Stimulated activated naive CD4-positive, alpha-beta T cell (primary cell): ENCODE results near the gene GTF2I.
"Not testable (repeated sequence)": the region's sequence is repeated elsewhere in the genome, so short reads cannot be mapped to it uniquely, and the experiment has no call there.

Source experiments
- DNase-seq, 6 experiments: peaks; one replicate each; lab custom pipeline; 2025; lab: John Stamatoyannopoulos, UW

Gene GTF2I

DNA sequence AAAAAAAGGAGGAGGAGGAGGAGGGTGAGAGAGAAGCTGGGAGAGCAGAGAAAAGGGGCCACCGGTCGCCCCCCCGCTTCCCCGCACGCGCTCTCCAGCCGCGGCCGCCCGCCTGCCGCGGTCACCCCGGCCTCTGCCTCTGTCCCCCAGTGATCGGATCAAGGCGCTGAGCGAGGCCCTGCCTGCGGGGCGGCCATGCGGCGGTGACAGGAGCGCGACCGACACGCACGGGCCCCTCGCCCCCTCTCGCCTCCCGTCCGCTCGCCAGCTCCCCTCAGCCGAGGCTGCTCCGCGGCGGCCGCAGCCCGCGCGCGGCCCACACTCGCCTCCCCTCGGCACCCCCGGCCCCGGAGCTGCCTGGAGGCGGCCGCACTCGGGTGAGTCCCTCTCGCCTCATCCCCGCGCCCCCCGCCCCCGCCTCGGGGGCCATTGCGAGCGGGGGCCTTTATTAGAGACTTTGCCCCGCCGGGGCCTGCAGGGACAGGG is at the start of gene GTF2I:
GTF2I (plus strand) TSS at position 27 of the 486 bp plus-strand sequence. CDS start 31,411 bp downstream, outside the sequence.
- DNase-seq = peak in 1 of 6 experiments; percentile 81

DNA sequence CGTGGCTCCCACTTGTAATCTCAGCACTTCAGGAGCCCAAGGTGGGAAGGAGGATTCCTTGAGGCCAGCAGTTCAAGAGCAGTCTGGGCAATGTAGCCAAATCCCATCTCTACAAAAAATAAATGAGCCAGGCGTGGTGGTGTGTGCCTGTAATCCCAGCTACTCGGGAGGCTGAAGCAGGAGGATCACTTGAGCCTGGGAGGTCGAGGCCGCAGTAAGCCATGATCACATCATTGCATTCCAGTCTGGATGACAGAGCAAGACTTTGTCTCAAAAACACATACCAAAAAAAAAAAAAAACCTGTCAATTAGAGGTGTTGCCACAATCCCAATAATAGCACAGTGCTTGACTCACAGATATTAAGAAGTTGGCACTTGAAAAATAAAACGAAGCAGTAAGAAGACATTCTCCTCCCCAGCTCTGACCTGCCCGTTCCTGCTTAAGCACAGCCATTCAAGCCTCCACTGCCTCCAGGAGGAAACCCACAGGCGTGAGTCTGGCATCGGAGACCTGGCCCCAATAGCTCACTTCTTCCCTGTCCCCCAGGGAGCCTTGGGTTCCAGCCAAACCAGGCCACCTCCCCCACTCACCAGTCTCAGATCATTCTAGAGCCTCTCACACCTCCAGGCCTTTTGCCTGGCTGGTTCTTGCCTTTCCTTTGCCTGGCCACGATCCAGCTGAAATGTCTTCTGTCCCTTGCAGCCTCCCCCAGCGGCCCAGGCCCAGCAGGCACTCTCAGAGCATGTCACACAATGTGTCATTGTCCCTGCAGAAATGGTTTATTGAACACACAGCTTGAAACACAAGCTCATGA is 45.3 kb upstream of the GTF2I start:
- no peak for DNase-seq

DNA sequence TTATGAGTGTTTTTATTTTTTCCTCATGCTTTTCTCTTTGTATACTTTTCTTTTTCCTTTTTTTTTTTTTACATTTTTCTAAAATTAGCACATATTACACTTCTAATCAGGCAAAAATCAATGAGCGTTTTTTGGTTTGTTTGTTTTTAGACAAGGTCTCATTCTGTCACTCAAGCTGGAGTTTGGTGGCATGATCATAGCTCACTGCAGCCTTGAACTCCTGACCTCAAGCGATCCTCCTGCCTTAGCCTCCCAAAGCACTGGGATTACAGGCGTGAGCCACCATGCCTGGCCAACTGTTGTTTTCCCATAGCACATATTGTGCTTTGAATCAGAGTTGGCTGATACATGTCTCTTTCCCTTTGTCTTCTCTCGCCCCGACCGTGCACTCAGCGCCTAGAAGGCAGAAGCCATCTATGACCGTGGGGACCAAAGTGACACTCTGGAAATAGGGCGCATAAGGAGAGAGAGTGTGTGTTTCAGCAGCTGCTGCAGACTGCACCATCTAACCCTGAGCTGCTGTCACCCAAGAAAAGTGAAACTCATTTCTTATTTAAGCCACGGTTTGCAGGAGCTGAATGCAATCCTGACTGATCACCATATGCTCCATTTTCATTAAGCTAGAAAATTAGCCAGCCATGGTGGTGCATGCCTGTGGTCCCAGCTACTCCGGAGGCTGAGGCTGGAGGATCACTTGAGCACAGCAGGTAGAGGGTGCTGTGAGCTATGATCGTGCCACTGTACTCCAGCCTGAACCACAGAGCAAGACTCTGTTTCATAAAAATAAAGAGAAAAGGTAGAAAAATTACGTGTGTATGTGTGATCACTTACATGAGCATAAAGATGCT is 41.4 kb upstream of the GTF2I start:
- no peak for DNase-seq

- DNase-seq = peak in 2 of 6 experiments; percentile 25 to 30
Measured at GRCh38 chr7:74617180-74617744, 40.3 kb upstream of the GTF2I start.

DNA sequence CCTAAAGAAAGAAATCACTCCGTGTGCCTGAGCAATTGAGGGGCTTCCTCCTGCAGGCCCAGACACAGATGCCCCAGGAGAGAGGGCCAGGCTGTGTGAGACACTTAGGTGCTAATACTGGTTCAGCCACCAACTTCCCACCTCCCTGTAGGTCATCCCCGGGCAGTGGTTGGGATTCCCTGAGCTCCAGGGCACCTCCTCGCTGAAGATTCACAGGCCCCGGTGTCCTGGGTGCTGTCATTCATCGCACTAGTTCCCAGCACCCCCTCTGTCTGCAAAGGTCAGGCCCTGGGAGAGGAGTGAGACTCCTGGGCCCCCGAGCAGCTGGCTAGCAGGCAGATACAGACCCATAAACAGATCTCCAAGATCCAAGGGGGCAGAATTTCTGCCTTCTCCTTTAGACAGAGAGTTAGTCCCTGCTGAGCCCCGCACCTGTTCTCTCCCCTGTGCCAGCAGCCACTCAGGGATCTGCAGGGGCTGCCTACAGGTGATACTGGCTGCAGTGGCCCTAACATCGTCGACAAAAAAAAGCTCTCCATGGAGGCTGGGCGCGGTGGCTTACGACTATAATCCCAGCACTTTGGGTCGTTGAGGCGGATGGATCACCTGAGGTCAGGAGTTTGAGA is 38.2 kb upstream of the GTF2I start:
- DNase-seq = no peak

DNA sequence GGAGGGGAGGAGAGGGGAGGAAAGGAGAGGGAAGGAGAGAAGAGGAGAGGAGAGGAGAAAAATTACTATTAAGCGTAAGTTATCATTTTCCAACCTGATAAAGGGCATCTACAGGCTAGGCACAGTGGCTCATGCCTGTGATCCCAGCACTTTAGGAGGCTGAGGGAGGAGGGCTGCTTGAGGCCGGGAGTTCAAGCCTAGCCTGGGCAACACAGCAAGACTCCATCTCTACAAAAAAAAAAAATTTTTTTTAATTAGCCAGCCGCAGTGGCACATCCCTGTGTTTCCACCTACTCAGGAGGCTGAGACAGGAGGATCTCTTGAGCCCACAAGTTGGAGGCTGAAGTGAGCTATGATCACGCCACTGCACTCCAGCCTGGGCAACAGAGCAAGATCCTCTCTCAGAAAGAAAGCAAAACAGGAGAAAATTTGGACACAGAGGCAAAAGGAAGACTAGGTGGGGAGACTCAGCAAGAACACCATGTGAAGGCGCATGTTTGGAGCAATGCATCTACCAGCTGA is 35.2 kb upstream of the GTF2I start:
- DNase-seq = no peak

DNA sequence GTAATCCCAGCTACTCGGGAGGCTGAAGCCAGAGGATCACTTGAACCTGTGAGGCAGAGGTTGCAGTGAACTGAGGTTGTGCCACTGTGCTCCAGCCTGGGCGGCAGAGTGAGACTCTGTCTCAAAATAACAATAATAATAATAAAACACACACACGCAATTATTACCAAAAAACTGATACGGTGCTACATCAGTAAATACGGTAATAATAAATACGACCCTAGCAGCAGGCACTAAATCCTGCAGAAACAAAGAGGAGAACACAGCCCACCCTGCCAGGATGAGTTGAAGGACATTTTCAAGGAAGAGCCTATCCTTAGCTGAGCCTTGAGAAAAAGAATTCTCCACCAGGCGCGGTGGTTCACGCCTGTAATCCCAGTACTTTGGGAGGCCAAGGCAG is 34.4 kb upstream of the GTF2I start:
- DNase-seq = no peak

GRCh38 chr7:74625446-74625845 is 32.1 kb upstream of the GTF2I start:
- peak in 2 of 6 experiments; percentile 21 to 35 for DNase-seq

DNA sequence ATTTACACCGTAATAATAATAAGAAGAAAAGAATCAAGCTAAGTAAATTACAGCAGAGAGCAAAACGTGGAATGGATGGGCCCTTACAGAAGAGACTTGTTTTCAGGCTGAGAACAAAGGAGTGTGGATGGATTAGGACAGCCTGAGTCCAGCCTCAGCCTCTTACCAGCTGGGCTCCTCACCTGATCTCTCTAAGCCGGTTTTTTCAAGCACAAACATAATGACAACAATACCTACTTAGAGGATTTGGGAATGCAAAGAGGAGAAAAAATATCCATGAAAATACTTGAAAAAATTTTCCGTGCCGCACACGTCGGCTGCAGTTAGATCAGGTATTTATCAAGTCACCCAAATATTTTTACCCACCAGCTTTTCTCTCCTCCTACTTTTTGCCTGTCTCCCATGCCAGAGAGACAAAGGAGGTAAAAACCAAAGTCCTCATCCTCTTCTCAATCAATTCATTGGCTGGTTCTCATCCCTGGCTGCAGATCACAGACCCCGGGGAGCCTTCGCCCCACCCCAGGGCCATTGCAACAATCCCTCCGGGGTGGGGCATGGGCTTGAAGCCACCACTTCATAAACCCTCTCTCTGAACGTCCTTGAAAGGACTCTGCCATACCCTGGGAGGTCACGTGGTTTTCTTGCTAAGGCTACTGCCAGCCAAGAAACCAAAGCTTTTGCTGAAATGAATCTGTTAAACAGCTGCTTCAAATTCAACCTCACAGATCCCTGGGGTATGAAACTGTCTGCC is 29.7 kb upstream of the GTF2I start:
- DNase-seq = no peak

GRCh38 chr7:74632505-74632904 is 25.0 kb upstream of the GTF2I start:
- no peak for DNase-seq

GRCh38 chr7:74633451-74633921 is 24.0 kb upstream of the GTF2I start:
- no peak for DNase-seq

- no peak for DNase-seq
Measured at GRCh38 chr7:74637745-74638144, 19.8 kb upstream of the GTF2I start.

DNA sequence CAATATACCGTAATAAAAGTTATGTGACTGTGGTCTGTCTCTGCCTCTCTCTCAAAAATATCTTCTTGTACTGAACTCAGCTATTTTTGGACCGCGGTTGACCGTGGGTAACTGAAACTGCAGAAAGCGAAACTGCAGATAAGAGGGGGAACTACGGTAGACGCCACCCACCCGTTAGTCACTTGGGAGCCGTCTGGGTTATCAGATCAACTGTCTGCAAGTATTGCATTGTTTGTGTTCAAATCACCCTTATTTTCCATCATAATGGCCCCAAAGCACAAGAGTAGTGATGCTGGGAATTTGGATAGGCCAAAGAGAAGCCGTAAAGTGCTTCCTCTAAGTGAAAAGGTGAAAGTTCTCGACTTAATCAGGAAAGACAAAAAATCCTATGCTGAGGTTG is 7.5 kb upstream of the GTF2I start:
- DNase-seq = peak; percentile 4 to 42 (median 34)

DNA sequence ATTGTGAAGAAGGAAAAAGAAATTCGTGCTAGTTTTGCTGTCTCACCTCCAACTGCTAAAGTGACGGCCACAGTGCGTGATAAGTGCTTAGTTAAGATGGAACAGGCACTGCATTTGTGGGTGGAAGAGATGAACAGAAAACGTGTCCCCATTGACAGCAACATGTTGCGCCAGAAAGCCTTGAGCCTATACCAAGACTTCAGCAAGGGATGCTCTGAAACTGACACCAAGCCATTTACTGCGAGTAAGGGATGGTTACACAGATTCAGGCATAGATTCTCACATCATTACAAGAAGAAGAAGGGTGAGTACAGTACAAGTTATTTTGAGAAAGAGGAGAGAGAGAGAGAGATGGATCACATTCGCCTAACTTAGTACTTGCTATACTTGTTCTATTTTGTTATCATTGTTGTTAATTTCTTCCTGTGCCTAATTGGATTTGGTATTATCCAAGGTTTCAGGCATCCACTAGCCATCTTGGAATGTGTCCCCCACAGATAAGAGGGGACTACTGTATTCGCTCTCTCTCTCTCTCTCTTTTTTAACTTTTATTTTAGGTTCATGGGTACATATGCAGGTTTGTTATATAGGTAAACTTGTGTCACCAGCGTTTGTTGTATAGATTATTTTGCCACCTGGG is 6.9 kb upstream of the GTF2I start:
- peak in 1 of 6 experiments; percentile 12 for DNase-seq

GRCh38 chr7:74651133-74651504 is 6.4 kb upstream of the GTF2I start:
- not testable (repeated sequence) for DNase-seq

DNA sequence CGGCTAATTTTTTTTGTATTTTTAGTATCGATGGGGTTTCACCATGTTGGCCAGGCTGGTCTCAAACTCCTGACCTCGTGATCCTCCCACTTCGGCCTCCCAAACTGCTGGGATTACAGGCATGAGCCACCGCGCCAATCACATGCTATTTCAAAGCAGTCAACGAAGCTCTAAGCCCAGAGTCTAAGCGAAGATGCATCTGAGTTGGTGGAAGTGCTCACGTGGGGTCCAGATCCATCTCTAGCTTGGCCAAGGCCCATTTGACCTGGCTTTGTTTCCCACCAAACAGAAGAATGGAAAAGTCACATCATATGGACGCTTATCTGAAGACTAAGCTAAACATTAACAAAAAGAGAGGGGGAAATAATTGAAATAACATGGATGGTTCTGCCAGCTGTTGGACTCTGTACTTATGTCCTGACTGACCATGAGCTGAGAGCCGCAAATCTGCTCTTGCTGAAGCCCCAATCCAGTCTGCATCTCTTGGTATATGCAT is 3.8 kb upstream of the GTF2I start:
- DNase-seq = no peak

GRCh38 chr7:74654811-74655210 is 2.7 kb upstream of the GTF2I start:
- DNase-seq = no peak

DNA sequence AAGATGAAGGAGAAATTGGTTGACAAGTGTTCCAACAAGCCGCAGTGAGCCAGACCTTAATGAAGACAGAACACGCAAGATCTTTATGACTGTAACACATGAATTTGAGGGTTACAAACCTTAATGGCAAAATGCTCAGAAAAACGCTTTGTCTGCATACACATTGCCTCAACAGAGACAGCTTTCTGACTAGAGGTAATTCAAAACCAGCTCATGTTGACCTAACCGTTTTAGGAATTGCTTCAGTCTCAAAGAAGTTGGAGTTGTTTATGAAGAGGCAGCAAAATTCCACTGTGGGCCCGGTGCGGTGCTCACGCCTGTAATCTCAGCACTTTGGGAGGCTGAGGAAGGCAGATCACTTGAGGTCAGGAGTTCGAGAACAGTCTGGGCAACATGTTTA is 2.2 kb upstream of the GTF2I start:
- no peak for DNase-seq

DNA sequence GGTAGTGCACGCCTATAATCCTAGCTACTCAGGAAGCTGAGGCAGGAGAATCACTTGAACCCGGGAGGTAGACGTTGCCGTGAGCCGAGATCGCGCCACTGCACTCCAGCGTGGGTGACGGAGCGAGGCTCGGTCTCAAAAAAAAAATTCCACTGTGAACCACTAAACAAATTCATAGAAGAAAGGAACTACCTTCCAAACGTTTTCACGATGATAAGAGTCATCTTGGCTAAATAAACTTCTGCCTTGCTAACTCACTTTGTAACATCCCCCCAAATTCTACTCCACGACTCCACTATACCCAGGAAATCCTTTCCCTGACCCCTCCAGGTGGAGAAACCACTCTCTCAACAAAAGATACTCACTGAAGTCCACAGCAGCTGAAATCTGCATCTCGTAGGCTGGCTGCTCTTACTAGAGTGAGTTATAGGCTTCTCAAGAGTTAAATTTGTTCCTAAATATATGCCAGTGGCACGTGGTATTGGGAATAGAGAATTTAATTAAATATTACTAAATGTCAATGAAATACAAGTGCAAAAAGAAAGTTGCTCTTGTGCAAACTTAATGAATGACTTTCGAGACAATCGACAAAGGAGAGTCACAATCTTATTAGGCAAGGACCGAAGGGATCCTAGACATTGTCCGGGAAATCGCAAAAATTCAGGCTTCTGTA is 1.6 kb upstream of the GTF2I start:
- DNase-seq = peak in 2 of 6 experiments; percentile 18 to 30

GRCh38 chr7:74656441-74656836 is 1.1 kb upstream of the GTF2I start:
- DNase-seq = peak; percentile 23 to 71 (median 54)
